Measurements from ENCODE around the gene MGA. TPM values are rescaled to one million over a fixed set of nuclear protein-coding genes. Genes with fewer than 3 reads are reported as not detected.

MGA gene
- total and polyA plus RNA-seq, 2 of the 8 experiments (the other 6 are each of a cell fraction or from before 2014, with no cell fraction given), result 7.6 to 53.2 TPM

DNA sequence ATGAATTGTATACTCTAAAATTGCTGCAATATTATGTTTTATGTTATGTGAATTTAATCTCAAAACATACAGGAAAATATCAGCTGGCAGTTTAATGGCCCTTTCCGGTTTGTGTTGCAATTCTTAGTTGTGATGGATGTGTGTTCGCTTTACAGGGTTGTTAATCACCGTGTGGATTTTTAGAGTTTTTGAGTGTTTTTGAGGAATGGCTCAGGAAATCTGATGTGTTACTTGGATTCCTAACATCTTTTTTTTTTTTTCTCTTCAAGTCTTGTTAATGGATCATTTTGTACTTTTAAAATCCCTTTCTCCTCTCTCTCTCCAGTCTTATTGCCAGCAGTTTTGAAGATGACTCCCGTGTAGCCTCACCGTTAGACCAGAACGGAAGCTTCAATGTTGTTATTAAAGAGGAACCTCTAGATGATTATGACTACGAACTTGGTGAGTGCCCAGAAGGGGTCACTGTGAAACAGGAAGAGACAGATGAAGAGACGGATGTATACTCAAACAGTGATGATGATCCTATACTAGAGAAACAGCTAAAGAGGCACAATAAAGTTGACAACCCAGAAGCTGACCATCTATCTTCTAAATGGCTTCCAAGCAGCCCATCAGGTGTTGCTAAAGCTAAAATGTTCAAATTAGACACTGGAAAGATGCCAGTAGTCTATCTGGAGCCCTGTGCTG lies 35.7 kb downstream of the MGA start:
- Histone ChIP-seq H3K79me1 (ENCODE audit: low read depth, low read length) (peaks cover 3% of the 10 kb centered on the region; the same call in 1 of the 2 replicates), H3K79me2 (ENCODE audit: control insufficient read depth in 1 of 2, insufficient read depth in 2 of 2, low read length in 2 of 2) (peaks cover 3 to 65% of the 10 kb centered on the region in 2 experiments; a peak in 2 of 4 replicates), H2BK15ac (ENCODE audit: low read length) (no peak overlapping the region), H2AFZ (ENCODE audit: low read length) (no peak overlapping the region), H3K9me3 (ENCODE audit: insufficient read depth in 2 of 2, low read depth in 1 of 2, low read length in 1 of 2) (no peaks in the 10 kb centered on the region), H3K23me2 (ENCODE audit: low read depth, low read length) (no peaks in the 10 kb centered on the region), H3K4ac (replicated peaks; ENCODE audit: insufficient read length, low read depth, low read length) (no peak overlapping the region), H4K20me1 (replicated peaks in 1 of 2; ENCODE audit: control insufficient read depth in 1 of 2, insufficient read depth in 2 of 2, low read length in 2 of 2) (peaks cover 0 to 2% of the 10 kb centered on the region in 2 experiments), H3K14ac (ENCODE audit: insufficient read length) (no peak overlapping the region), H3K27ac (ENCODE audit: low read depth, low read length) (no peak overlapping the region), H3K4me2 (ENCODE audit: insufficient read depth in 1 of 2, low read depth in 2 of 2, low read length in 2 of 2) (no peak overlapping the region), H2BK120ac (replicated peaks; ENCODE audit: low read depth, low read length) (no peak overlapping the region), H4K5ac (ENCODE audit: insufficient read length, low read depth, low read length) (no peak overlapping the region), H2BK5ac (ENCODE audit: low read depth, low read length) (no peak overlapping the region), H3K9ac (replicated peaks in 1 of 4; ENCODE audit: extremely low read depth in 1 of 4, low read depth in 3 of 4, low read length in 3 of 4) (no peak overlapping the region), H3K27me3 (replicated peaks in 1 of 4; ENCODE audit: control insufficient read depth in 3 of 4, extremely low read depth in 1 of 4, insufficient read depth in 3 of 4, low read length in 3 of 4) (no peaks in the 10 kb centered on the region), H3K4me1 (replicated peaks in 1 of 4; ENCODE audit: control insufficient read depth in 3 of 4, insufficient read depth in 4 of 4, low read length in 3 of 4) (no peaks in the 10 kb centered on the region), H2AK5ac (ENCODE audit: low read depth, low read length) (no peak overlapping the region), H2BK20ac (ENCODE audit: low read length) (no peak overlapping the region), H2BK12ac (ENCODE audit: low read depth, low read length) (no peak overlapping the region), H3K4me3 (ENCODE audit: extremely low read depth in 1 of 4, insufficient read depth in 2 of 4, low read depth in 3 of 4, low read length in 4 of 4) (no peak overlapping the region), H4K91ac (replicated peaks; ENCODE audit: insufficient read length, low read length) (no peak overlapping the region), H4K8ac (ENCODE audit: extremely low read depth, insufficient read depth, low read length) (no peak overlapping the region), H3K56ac (replicated peaks; ENCODE audit: insufficient read length, low read depth, low read length) (no peak overlapping the region), H3K23ac (ENCODE audit: insufficient read length) (no peak overlapping the region), H3K36me3 (ENCODE audit: control insufficient read depth in 2 of 4, insufficient read depth in 4 of 4, low read length in 3 of 4) (peaks cover 0 to 7% (median 4%) of the 10 kb centered on the region in 4 experiments; a peak in 4 of 8 replicates), H3K18ac (ENCODE audit: extremely low read depth, low read length) (no peak overlapping the region)
- FAIRE-seq (no peak), DNase-seq (ENCODE audit: low read depth in 1 of 2, low spot score in 2 of 2) (no peak)
- ChIA-PET POLR2A (ENCODE audit: partially characterized antibody) (interaction anchor here (0.7 kb wide), 1 partner anchor 89 kb away, joined by 3 read pairs; no protein-coding TSS in a partner anchor), CTCF (ENCODE audit: partially characterized antibody) (interaction anchor here (0.6 to 2.5 kb wide), 11 partner anchors 9 to 117 kb away, joined by 3 to 15 read pairs (median 3); no protein-coding TSS in a partner anchor)
- whole genome bisulfite sequencing, 2 experiments (ENCODE audit: extremely low coverage in 1 of 2, insufficient coverage in 1 of 2, insufficient read length in 1 of 2, insufficient replicate concordance in 2 of 2, low coverage in 1 of 2, low lambda C conversion rate in 2 of 2, missing lambda C conversion rate in 1 of 2), result 85% methylated on average over 8 of the region's 8 CpGs; no CpG with 5 or more reads in 1 of the 2 experiments
- TF ChIP-seq, protein P1, sequence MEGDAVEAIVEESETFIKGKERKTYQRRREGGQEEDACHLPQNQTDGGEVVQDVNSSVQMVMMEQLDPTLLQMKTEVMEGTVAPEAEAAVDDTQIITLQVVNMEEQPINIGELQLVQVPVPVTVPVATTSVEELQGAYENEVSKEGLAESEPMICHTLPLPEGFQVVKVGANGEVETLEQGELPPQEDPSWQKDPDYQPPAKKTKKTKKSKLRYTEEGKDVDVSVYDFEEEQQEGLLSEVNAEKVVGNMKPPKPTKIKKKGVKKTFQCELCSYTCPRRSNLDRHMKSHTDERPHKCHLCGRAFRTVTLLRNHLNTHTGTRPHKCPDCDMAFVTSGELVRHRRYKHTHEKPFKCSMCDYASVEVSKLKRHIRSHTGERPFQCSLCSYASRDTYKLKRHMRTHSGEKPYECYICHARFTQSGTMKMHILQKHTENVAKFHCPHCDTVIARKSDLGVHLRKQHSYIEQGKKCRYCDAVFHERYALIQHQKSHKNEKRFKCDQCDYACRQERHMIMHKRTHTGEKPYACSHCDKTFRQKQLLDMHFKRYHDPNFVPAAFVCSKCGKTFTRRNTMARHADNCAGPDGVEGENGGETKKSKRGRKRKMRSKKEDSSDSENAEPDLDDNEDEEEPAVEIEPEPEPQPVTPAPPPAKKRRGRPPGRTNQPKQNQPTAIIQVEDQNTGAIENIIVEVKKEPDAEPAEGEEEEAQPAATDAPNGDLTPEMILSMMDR (IDR thresholded peaks at IDR 0.05; ENCODE audit: control extremely low read depth in 1 of 3, insufficient read depth in 1 of 3, low read depth in 1 of 3, low read length in 3 of 3), result peak in 2 of 3 experiments; percentile 15 to 34; a peak in 1 of 4 replicates
- no peak for TF ChIP-seq ATF3 (IDR thresholded peaks at IDR 0.05; ENCODE audit: insufficient read depth, low read depth, low read length)
- no peak for TF ChIP-seq EZH2 (IDR thresholded peaks at IDR 0.05; ENCODE audit: low read depth, low read length, severe bottlenecking)
- TF ChIP-seq HDAC6 (IDR thresholded peaks at IDR 0.05; ENCODE audit: low read depth, low read length), result no peak
- no peak for TF ChIP-seq FOSL1 (IDR thresholded peaks at IDR 0.05; ENCODE audit: insufficient read depth, low read depth, low read length)
- no peak for TF ChIP-seq JUN (IDR thresholded peaks at IDR 0.05; ENCODE audit: low read depth, low read length)
- no peak for TF ChIP-seq POU5F1 (IDR thresholded peaks at IDR 0.05; ENCODE audit: low read depth, low read length)

All from H1 (cell line).